ENCODE measurements around the gene KRTAP11-1. TPM values are rescaled to one million over a fixed set of nuclear protein-coding genes. Genes with fewer than 3 reads are reported as not detected.

KRTAP11-1 gene
- total RNA-seq, 1 donor from 2014 or later, result not detected

- H3K4me3 ChIP-seq, result no peak overlapping the region
- no peaks in the 10 kb centered on the region for H3K4me1 ChIP-seq
- H3K27ac ChIP-seq, result no peak overlapping the region
- H3K9me3 ChIP-seq, result no peaks in the 10 kb centered on the region
- intact Hi-C loops (cut with DNase I), result no loop called here
- no peaks in the 10 kb centered on the region for H3K36me3 ChIP-seq
- no peak for DNase-seq (ENCODE audit: low spot score in 2 of 2)
- H3K27me3 ChIP-seq, result no peaks in the 10 kb centered on the region
- no peak for TF ChIP-seq CTCF (IDR thresholded peaks at IDR 0.05)
Observed at GRCh38 chr21:30882866-30883597, 1.7 kb upstream of the KRTAP11-1 start.

GRCh38 chr21:30880914-30881313 lies 466 bp downstream of the KRTAP11-1 start:
- TF ChIP-seq CTCF (IDR thresholded peaks at IDR 0.05), result no peak
- no peaks in the 10 kb centered on the region for H3K36me3 ChIP-seq
- H3K27ac ChIP-seq, result no peak overlapping the region
- H3K9me3 ChIP-seq, result no peaks in the 10 kb centered on the region
- no peak for DNase-seq (ENCODE audit: low spot score in 2 of 2)
- intact Hi-C loops (cut with DNase I), result no loop called here
- H3K4me3 ChIP-seq, result no peak overlapping the region
- no peaks in the 10 kb centered on the region for H3K27me3 ChIP-seq
- H3K4me1 ChIP-seq, result no peaks in the 10 kb centered on the region

GRCh38 chr21:30874526-30874925 lies 6.9 kb downstream of the KRTAP11-1 start:
- DNase-seq (ENCODE audit: low spot score in 2 of 2), result no peak
- H3K36me3 ChIP-seq, result no peaks in the 10 kb centered on the region
- no peak overlapping the region for H3K4me3 ChIP-seq
- no peak for TF ChIP-seq CTCF (IDR thresholded peaks at IDR 0.05)
- no peaks in the 10 kb centered on the region for H3K27me3 ChIP-seq
- no peak overlapping the region for H3K27ac ChIP-seq
- no peaks in the 10 kb centered on the region for H3K4me1 ChIP-seq
- no peaks in the 10 kb centered on the region for H3K9me3 ChIP-seq
- intact Hi-C loops (cut with DNase I), result no loop called here

- Histone ChIP-seq H3K27ac (no peak overlapping the region), H3K4me1 (no peaks in the 10 kb centered on the region), H3K4me3 (no peak overlapping the region), H3K9me3 (no peaks in the 10 kb centered on the region), H3K27me3 (no peaks in the 10 kb centered on the region), H3K36me3 (no peaks in the 10 kb centered on the region)
- TF ChIP-seq CTCF (IDR thresholded peaks at IDR 0.05), result no peak
- DNase-seq (ENCODE audit: low spot score in 2 of 2), result no peak
- intact Hi-C loops (cut with DNase I), result no loop called here
Observed at GRCh38 chr21:30847627-30848500, 33.5 kb downstream of the KRTAP11-1 start.

GRCh38 chr21:30842990-30843389 lies 38.4 kb downstream of the KRTAP11-1 start:
- no peak for DNase-seq (ENCODE audit: low spot score in 2 of 2)
- Histone ChIP-seq H3K9me3 (no peaks in the 10 kb centered on the region), H3K27ac (no peak overlapping the region), H3K27me3 (no peaks in the 10 kb centered on the region), H3K4me3 (no peak overlapping the region), H3K4me1 (no peaks in the 10 kb centered on the region), H3K36me3 (no peaks in the 10 kb centered on the region)
- TF ChIP-seq CTCF (IDR thresholded peaks at IDR 0.05), result no peak
- intact Hi-C loops (cut with DNase I), result no loop called here
